BE2C (cell line): ENCODE measurements around the gene ENTREP1.
"Not testable (repeated sequence)": the region's sequence is repeated elsewhere in the genome, so short reads cannot be mapped to it uniquely, and the experiment has no call there.

Source experiments
- DNase-seq: peaks from one replicate; pipeline ENCODE4 v3.0.0-alpha.2; 2020
- H3K27me3 ChIP-seq: fragments of 250-450 bp; sonication (Bioruptor Pico); 2 replicates; pipeline ENCODE4 v1.5.1; 2020; ENCODE audit warnings: mild to moderate bottlenecking
- H3K36me3 ChIP-seq: fragments of 250-450 bp; sonication (Bioruptor Pico); 2 replicates; pipeline ENCODE4 v1.5.1; 2020; ENCODE audit warnings: mild to moderate bottlenecking
- H3K4me1 ChIP-seq: fragments of 250-450 bp; sonication (Bioruptor Pico); 2 replicates; pipeline ENCODE4 v1.5.1; 2020
- H3K4me3 ChIP-seq: 2 replicates; pipeline ENCODE4 v1.5.1; 2011; ENCODE audit warnings: low read depth, low read length
- H3K9me3 ChIP-seq: fragments of 250-450 bp; sonication (Bioruptor Pico); 2 replicates; pipeline ENCODE4 v1.5.1; 2020
- CTCF ChIP-seq: IDR thresholded peaks from 2 replicates; pipeline ENCODE4 v1.5.1; 2012; ENCODE audit warnings: mild to moderate bottlenecking, low read depth, low read length

Gene ENTREP1

GRCh38 chr9:69396759-69397158 is 71.7 kb downstream of the ENTREP1 start:
- Histone ChIP-seq H3K27me3 (no peaks in the 10 kb centered on the region), H3K9me3 (no peaks in the 10 kb centered on the region), H3K36me3 (no peaks in the 10 kb centered on the region), H3K4me1 (no peaks in the 10 kb centered on the region), H3K4me3 (no peak overlapping the region)
- DNase-seq: no peak
- no peak for TF ChIP-seq CTCF

DNA sequence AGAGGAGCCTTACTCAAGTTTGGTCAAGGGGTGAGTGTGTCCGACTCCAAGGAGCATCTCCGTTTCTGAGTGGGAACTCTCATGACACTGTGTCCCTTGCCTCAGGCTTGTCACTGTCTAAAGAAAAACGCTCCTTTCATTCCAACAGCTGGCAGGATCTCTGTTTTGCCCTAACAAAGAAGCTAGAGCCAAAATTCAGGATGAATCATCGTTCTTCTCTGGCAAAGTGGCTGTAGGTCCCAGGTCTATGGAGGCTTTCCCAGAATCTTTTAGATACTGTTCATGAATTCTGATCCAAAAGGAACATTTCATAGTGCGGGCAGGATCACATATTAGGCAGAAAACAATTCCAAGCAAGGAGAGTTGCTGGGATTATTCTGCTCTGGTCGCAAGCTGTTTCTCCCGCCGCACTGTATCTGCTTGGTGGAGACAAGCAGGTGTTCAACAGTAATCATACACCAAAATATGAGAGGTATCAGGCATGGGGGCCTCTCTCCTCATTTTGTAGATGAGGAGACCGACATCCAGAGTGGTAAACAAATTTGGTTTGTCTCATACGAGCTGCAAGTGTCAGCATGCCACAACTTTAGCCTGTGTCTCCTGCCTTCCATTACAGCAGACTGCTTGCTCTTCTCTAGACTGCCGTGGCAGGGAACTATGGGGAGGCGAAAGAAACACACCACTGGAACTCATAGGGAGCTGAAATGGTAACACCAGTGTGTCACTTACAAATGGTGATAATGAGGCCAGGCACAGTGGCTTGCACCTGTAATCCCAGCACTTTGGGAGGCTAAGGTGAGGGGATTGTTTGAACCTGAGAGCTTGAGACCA is 72.6 kb downstream of the ENTREP1 start:
- no peak overlapping the region for H3K4me3 ChIP-seq
- H3K27me3 ChIP-seq: no peaks in the 10 kb centered on the region
- TF ChIP-seq CTCF: no peak
- H3K36me3 ChIP-seq: no peaks in the 10 kb centered on the region
- no peaks in the 10 kb centered on the region for H3K9me3 ChIP-seq
- no peaks in the 10 kb centered on the region for H3K4me1 ChIP-seq
- DNase-seq: no peak

DNA sequence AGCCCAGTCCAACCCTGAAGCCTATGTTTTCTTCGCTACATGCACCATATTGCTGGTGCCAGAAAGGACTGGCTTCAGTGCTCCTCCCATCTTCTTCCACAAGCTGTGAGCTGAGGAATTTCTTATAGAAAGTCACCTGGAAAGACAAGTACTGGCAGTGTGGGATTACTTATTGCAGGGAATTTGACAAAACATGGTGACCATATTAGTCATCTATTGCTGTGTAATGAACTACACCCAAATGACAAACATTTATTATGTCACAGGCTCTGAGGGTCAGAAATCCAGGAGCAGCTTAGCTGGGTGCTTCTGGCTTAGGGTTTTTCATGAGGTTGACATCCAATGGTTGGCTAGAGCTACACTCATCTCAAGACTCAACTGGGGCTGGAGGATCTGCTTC is 75.5 kb downstream of the ENTREP1 start:
- no peaks in the 10 kb centered on the region for H3K36me3 ChIP-seq
- H3K27me3 ChIP-seq: no peaks in the 10 kb centered on the region
- no peaks in the 10 kb centered on the region for H3K9me3 ChIP-seq
- H3K4me3 ChIP-seq: no peak overlapping the region
- no peak for TF ChIP-seq CTCF
- no peaks in the 10 kb centered on the region for H3K4me1 ChIP-seq
- no peak for DNase-seq

DNA sequence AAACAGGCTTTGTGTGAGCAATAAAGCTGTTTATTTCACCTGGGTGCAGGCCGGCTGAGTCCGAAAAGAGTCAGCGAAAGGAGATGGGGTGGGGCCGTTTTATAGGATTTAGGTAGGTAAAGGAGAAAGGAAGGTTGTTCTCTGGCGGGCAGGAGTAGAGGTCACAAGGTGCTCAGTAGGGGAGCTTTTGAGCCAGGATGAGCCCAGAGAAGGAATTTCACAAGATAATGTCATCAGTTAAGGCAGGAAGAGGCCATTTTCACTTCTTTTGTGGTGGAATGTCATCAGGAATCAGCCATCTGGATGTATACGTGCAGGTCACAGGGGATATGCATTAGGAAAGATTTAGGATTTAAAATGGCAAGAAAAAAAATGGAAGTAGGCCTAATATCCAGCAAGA is 84.9 kb downstream of the ENTREP1 start:
- H3K36me3 ChIP-seq, H3K4me1 ChIP-seq, H3K9me3 ChIP-seq, H3K4me3 ChIP-seq, DNase-seq, H3K27me3 ChIP-seq: not testable (repeated sequence)

DNA sequence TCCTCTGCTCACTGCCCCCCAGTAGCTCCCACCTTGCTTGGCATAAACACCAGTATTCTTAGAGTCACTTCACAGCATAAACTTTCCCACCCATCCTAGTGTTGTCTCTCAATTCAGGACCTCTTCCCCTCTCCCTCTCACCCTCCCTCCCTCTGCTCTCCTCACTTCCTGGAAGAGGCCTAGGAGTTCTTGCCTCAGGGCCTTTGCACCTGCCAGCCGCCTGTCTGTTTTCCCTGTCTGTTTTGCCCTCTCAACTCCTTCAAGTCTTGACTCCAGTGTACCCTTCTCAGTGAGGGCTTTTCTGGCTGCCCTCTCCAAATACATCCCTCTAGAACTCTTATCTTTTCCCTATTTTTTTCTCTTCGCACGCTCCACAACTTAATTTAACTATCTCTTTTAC is 86.2 kb downstream of the ENTREP1 start:
- Histone ChIP-seq H3K4me3 (no peak overlapping the region), H3K36me3 (no peaks in the 10 kb centered on the region), H3K27me3 (no peaks in the 10 kb centered on the region), H3K9me3 (no peaks in the 10 kb centered on the region), H3K4me1 (no peaks in the 10 kb centered on the region)
- no peak for TF ChIP-seq CTCF
- DNase-seq: no peak

DNA sequence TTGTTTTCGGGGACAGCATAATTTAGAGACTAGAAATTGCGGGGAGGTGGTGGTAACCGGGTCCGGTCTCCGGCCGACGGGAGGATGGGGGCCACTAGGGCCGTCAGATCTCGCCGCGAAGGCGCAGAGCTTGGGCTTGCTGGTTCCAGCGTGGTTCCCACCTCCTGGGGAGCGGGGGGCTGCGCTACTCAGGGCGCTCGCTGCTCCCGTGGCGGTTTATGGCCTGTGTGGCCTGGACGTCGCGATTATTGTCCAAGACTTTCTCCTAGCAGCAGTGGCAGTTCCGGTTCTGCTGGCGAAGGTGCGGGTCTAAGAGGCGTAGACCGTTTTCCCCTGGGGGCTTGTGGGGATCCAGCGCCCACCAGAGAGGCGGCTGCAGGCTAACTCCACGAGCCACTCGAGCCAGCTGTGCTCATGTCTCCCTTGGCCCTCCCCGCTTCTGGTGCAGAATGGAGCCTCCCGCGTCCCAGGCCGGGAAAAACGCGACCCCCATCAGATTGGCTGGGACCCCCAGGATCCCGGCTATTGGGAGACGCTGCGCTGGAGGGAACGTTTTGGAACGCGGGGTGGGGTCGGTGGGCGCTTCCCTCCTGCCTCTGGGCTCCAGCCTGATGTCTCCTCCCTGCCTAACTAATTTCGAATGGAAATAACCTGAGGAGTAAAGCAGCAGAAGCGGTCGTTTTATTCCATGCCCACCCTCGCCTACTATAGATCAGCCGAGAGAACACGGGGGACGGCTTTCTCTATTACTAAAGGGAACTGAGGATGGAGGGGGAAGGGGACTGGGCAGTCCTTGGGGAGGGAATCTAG is 87.1 kb downstream of the ENTREP1 start:
- Histone ChIP-seq H3K36me3 (no peaks in the 10 kb centered on the region), H3K4me3 (no peak overlapping the region), H3K9me3 (no peaks in the 10 kb centered on the region), H3K27me3 (no peaks in the 10 kb centered on the region), H3K4me1 (no peaks in the 10 kb centered on the region)
- DNase-seq: no peak
- TF ChIP-seq CTCF: no peak
